Right atrium auricular region (tissue), 2 donors: ENCODE data around the gene GLYATL2. TPM values are rescaled to one million over a fixed set of nuclear protein-coding genes. Genes with fewer than 3 reads are reported as not detected.

Experiments
- DNase-seq: peaks from one replicate; pipeline ENCODE4 v3.0.0-alpha.2; 2019; ENCODE audit warnings: low spot score
- H3K27ac ChIP-seq, 2 donors: fragments of 200-600 bp; sonication (generic); 1 replicate in 1 of 2; 2 replicates in 1 of 2; pipeline ENCODE4 v1.5.1; 2016 to 2019
- H3K27me3 ChIP-seq, 2 donors: fragments of 200-600 bp; sonication (generic); one replicate each; pipeline versions ENCODE4 v1.5.1 to v1.6.0; 2017 to 2019
- H3K36me3 ChIP-seq: fragments of 200-600 bp; sonication (generic); one replicate; pipeline ENCODE4 v1.5.1; 2016
- H3K4me1 ChIP-seq, 2 donors: fragments of 200-600 bp; sonication (generic); one replicate each; pipeline versions ENCODE4 v1.5.1 to v1.6.0; 2017 to 2019
- H3K4me3 ChIP-seq, 2 donors: fragments of 200-600 bp; sonication (generic); 1 replicate in 1 of 2; 2 replicates in 1 of 2; pipeline ENCODE4 v1.5.1; 2017 to 2019; ENCODE audit warnings: mild to moderate bottlenecking in 1 of 2, moderate library complexity in 1 of 2
- H3K9me3 ChIP-seq, 2 donors: fragments of 200-600 bp; sonication (generic); one replicate each; pipeline ENCODE4 v1.5.1; 2019
- CTCF ChIP-seq, 2 donors: fragments of 200-600 bp; sonication (generic); IDR thresholded peaks; one replicate each; pipeline ENCODE4 v1.5.1; 2019; ENCODE audit warnings: antibody characterized with exemption in 2 of 2
- total RNA-seq, 2 donors: library from RNA; depleted of rRNA; stranded (reverse); fragments of >200 nt; gene quantifications; one replicate each; pipeline ENCODE4 v1.1.0, GENCODE V29; 2016

The GLYATL2 gene
- under 1 TPM in 1 of 2 donors, not detected in 1; 0.24 TPM for total RNA-seq

- H3K27ac ChIP-seq = no peak within 1 kb of the TSS
- TF ChIP-seq CTCF (IDR thresholded peaks at IDR 0.05) = no peak
These were observed at the start of gene GLYATL2 for GRCh38 chr11:58844361-58845005. Gene GLYATL2 (minus strand): TSS chr11:58844704. CDS start chr11:58839612, 5,092 bp downstream.

GRCh38 chr11:58893899-58894298 is 49.4 kb upstream of the GLYATL2 start:
- H3K27ac ChIP-seq = no peak overlapping the region
- no peaks in the 10 kb centered on the region for H3K36me3 ChIP-seq
- TF ChIP-seq CTCF (IDR thresholded peaks at IDR 0.05) = no peak
- H3K4me1 ChIP-seq = no peaks in the 10 kb centered on the region
- no peaks in the 10 kb centered on the region for H3K9me3 ChIP-seq
- DNase-seq = no peak
- H3K4me3 ChIP-seq = no peak overlapping the region
- H3K27me3 ChIP-seq = no peaks in the 10 kb centered on the region

More at GRCh38 chr11:58844361-58845005, at the start of gene GLYATL2:
- Histone ChIP-seq H3K4me3 (no peak within 1 kb of the TSS), H3K27me3 (no peaks in the 10 kb centered on the region), H3K4me1 (no peaks in the 10 kb centered on the region), H3K36me3 (no peaks in the 10 kb centered on the region), H3K9me3 (peaks cover 0 to 6% of the 10 kb centered on the region in 2 donors)
- no peak for DNase-seq

GRCh38 chr11:58888579-58888978 is 44.1 kb upstream of the GLYATL2 start:
- Histone ChIP-seq H3K4me3 (no peak overlapping the region), H3K27me3 (no peaks in the 10 kb centered on the region), H3K36me3 (no peaks in the 10 kb centered on the region), H3K4me1 (no peaks in the 10 kb centered on the region), H3K27ac (no peak overlapping the region), H3K9me3 (no peaks in the 10 kb centered on the region)
- no peak for DNase-seq
- no peak for TF ChIP-seq CTCF (IDR thresholded peaks at IDR 0.05)

- no peak for TF ChIP-seq CTCF (IDR thresholded peaks at IDR 0.05)
These were observed 42.9 kb upstream of the GLYATL2 start for GRCh38 chr11:58887452-58887851.

GRCh38 chr11:58880625-58881024 is 36.1 kb upstream of the GLYATL2 start:
- TF ChIP-seq CTCF (IDR thresholded peaks at IDR 0.05) = no peak
- no peak for DNase-seq
- Histone ChIP-seq H3K27ac (no peak overlapping the region), H3K9me3 (no peaks in the 10 kb centered on the region), H3K4me3 (no peak overlapping the region), H3K27me3 (no peaks in the 10 kb centered on the region), H3K4me1 (no peaks in the 10 kb centered on the region), H3K36me3 (no peaks in the 10 kb centered on the region)

More at GRCh38 chr11:58887452-58887851, 42.9 kb upstream of the GLYATL2 start:
- Histone ChIP-seq H3K9me3 (no peaks in the 10 kb centered on the region), H3K36me3 (no peaks in the 10 kb centered on the region), H3K4me1 (no peaks in the 10 kb centered on the region), H3K4me3 (no peak overlapping the region), H3K27ac (no peak overlapping the region), H3K27me3 (no peaks in the 10 kb centered on the region)
- no peak for DNase-seq

GRCh38 chr11:58880166-58880565 is 35.7 kb upstream of the GLYATL2 start:
- no peak overlapping the region for H3K27ac ChIP-seq
- no peaks in the 10 kb centered on the region for H3K36me3 ChIP-seq
- H3K4me3 ChIP-seq = no peak overlapping the region
- TF ChIP-seq CTCF (IDR thresholded peaks at IDR 0.05) = no peak
- DNase-seq = no peak
- H3K9me3 ChIP-seq = no peaks in the 10 kb centered on the region
- no peaks in the 10 kb centered on the region for H3K27me3 ChIP-seq
- H3K4me1 ChIP-seq = no peaks in the 10 kb centered on the region
